Activated T-helper 1 cell treated with anti-CD3 and anti-CD28 coated beads, Interleukin-12 subunit alpha, Interleukin-12 subunit beta, Interleukin-2, Interleukin-4 antibody, amounts not matched to agents 30 ng/mL and 10 ng/mL and 1 ng/mL, durations not matched to agents 14 hours and 24 hours and 36 hours (primary cell): ENCODE measurements around the gene USO1. TPM values are rescaled to one million over a fixed set of nuclear protein-coding genes. Genes with fewer than 3 reads are reported as not detected.
"Not testable (repeated sequence)": the region's sequence is repeated elsewhere in the genome, so short reads cannot be mapped to it uniquely, and the experiment has no call there.

Experiments used
- DNase-seq: peaks from one replicate; pipeline ENCODE4 v3.0.0; 2021; ENCODE audit warnings: low spot score
- H3K27ac Mint-ChIP-seq: one replicate; pipeline ENCODE4 v1.8.0; 2021; ENCODE audit warnings: mild to moderate bottlenecking, mixed read lengths
- H3K27me3 Mint-ChIP-seq: one replicate; pipeline ENCODE4 v1.8.0; 2022; ENCODE audit warnings: mild to moderate bottlenecking, moderate library complexity, mixed read lengths; ENCODE audit not compliant: insufficient read depth
- H3K36me3 Mint-ChIP-seq: one replicate; pipeline ENCODE4 v1.8.0; 2021; ENCODE audit warnings: low read depth, mixed read lengths
- H3K4me1 Mint-ChIP-seq: one replicate; pipeline ENCODE4 v1.8.0; 2021; ENCODE audit warnings: low read depth, mixed read lengths
- H3K4me3 Mint-ChIP-seq: one replicate; pipeline ENCODE4 v1.8.0; 2021; ENCODE audit warnings: mild to moderate bottlenecking, moderate library complexity, mixed read lengths
- H3K9me3 Mint-ChIP-seq: one replicate; pipeline ENCODE4 v1.8.0; 2021; ENCODE audit warnings: mixed read lengths
- intact Hi-C: fragments of 100-400 bp; cut with micrococcal nuclease; formaldehyde crosslinking; loops from one replicate; pipeline ENCODE4 v1.15.1; 2024
- total RNA-seq: library from RNA; stranded (reverse); gene quantifications from 2 replicates; pipeline ENCODE4 v1.2.3, GENCODE V29; 2022

Gene USO1
- total RNA-seq, 1 donor from 2014 or later: 44.5 TPM

GRCh38 chr4:75717408-75717807 is 7.0 kb upstream of the USO1 start:
- Mint-ChIP-seq H3K9me3 (no peaks in the 10 kb centered on the region), H3K27me3 (no peaks in the 10 kb centered on the region), H3K27ac (no peak overlapping the region), H3K36me3 (peaks cover 1% of the 10 kb centered on the region), H3K4me1 (peaks cover 12% of the 10 kb centered on the region), H3K4me3 (no peak overlapping the region)
- intact Hi-C loops: no loop called here
- DNase-seq: no peak

- DNase-seq: no peak
- Mint-ChIP-seq H3K36me3 (no peaks in the 10 kb centered on the region), H3K9me3 (no peaks in the 10 kb centered on the region), H3K27ac (no peak overlapping the region), H3K27me3 (no peaks in the 10 kb centered on the region), H3K4me3 (no peak overlapping the region), H3K4me1 (peaks cover 22% of the 10 kb centered on the region)
- intact Hi-C loops: no loop called here
Observed at GRCh38 chr4:75718529-75718928, 5.8 kb upstream of the USO1 start.

- H3K9me3 Mint-ChIP-seq: no peaks in the 10 kb centered on the region
- intact Hi-C loops: loop anchor here (2.0 to 10.0 kb wide), 4 partner anchors 335 to 1568 kb away; partner anchors contain the start of genes CCNG2, CCNI and MTHFD2L
- H3K36me3 Mint-ChIP-seq: peaks cover 15% of the 10 kb centered on the region
- H3K4me1 Mint-ChIP-seq: peaks cover 51% of the 10 kb centered on the region
- DNase-seq: no peak
- H3K27me3 Mint-ChIP-seq: no peaks in the 10 kb centered on the region
- H3K4me3 Mint-ChIP-seq: no peak overlapping the region
- no peak overlapping the region for H3K27ac Mint-ChIP-seq
Observed at GRCh38 chr4:75722417-75722816, 2.0 kb upstream of the USO1 start.

- H3K36me3 Mint-ChIP-seq: peaks cover 18% of the 10 kb centered on the region
- peak overlapping the region; percentile 96 for H3K4me3 Mint-ChIP-seq
- no peaks in the 10 kb centered on the region for H3K9me3 Mint-ChIP-seq
- intact Hi-C loops: loop anchor here (1.0 to 10.0 kb wide), 14 partner anchors 15 to 1569 kb away; partner anchors contain the start of genes CCNG2, CCNI, CDKL2 and G3BP2
- H3K27ac Mint-ChIP-seq: peak overlapping the region; percentile 97
- H3K4me1 Mint-ChIP-seq: peaks cover 57% of the 10 kb centered on the region
- DNase-seq: no peak
- H3K27me3 Mint-ChIP-seq: no peaks in the 10 kb centered on the region
Observed at GRCh38 chr4:75723163-75724065, 963 bp upstream of the USO1 start.

- H3K9me3 Mint-ChIP-seq: no peaks in the 10 kb centered on the region
- H3K27me3 Mint-ChIP-seq: no peaks in the 10 kb centered on the region
- DNase-seq: peak; percentile 55
- peak overlapping the region; percentile 96 for H3K4me3 Mint-ChIP-seq
- peaks cover 20% of the 10 kb centered on the region for H3K36me3 Mint-ChIP-seq
- intact Hi-C loops: loop anchor here (1.0 to 10.0 kb wide), 13 partner anchors 17 to 1570 kb away; partner anchors contain the start of genes CCNG2, CDKL2, G3BP2 and MTHFD2L
- H3K4me1 Mint-ChIP-seq: peaks cover 57% of the 10 kb centered on the region
- peak overlapping the region; percentile 97 for H3K27ac Mint-ChIP-seq
Observed at GRCh38 chr4:75724867-75725724, 719 bp downstream of the USO1 start.

- intact Hi-C loops: loop anchor here (2.0 to 10.0 kb wide), 4 partner anchors 123 to 1571 kb away; partner anchors contain the start of genes CCNG2, MTHFD2L and SDAD1
- Mint-ChIP-seq H3K4me3 (peak overlapping the region; percentile 96), H3K36me3 (peaks cover 20% of the 10 kb centered on the region), H3K4me1 (peaks cover 57% of the 10 kb centered on the region)
- H3K9me3 Mint-ChIP-seq, H3K27me3 Mint-ChIP-seq, DNase-seq, H3K27ac Mint-ChIP-seq: not testable (repeated sequence)
Observed at GRCh38 chr4:75725942-75726538, 1.7 kb downstream of the USO1 start.

- Mint-ChIP-seq H3K9me3 (no peaks in the 10 kb centered on the region), H3K4me1 (peaks cover 57% of the 10 kb centered on the region), H3K27me3 (no peaks in the 10 kb centered on the region), H3K4me3 (peak overlapping the region; percentile 96), H3K36me3 (peaks cover 20% of the 10 kb centered on the region), H3K27ac (no peak overlapping the region)
- DNase-seq: no peak
- intact Hi-C loops: loop anchor here (10.0 kb wide), 2 partner anchors 1428 to 1572 kb away; partner anchors contain the start of genes CCNG2 and MTHFD2L
Observed at GRCh38 chr4:75726577-75726976, 2.2 kb downstream of the USO1 start.

GRCh38 chr4:75727073-75727472 is 2.7 kb downstream of the USO1 start:
- peaks cover 20% of the 10 kb centered on the region for H3K36me3 Mint-ChIP-seq
- no peaks in the 10 kb centered on the region for H3K9me3 Mint-ChIP-seq
- H3K4me1 Mint-ChIP-seq: peaks cover 53% of the 10 kb centered on the region
- no peak overlapping the region for H3K27ac Mint-ChIP-seq
- H3K4me3 Mint-ChIP-seq: peak overlapping the region; percentile 96
- no peaks in the 10 kb centered on the region for H3K27me3 Mint-ChIP-seq
- intact Hi-C loops: loop anchor here (10.0 kb wide), 2 partner anchors 1428 to 1572 kb away; partner anchors contain the start of genes CCNG2 and MTHFD2L
- DNase-seq: no peak

- Mint-ChIP-seq H3K4me1 (peaks cover 28% of the 10 kb centered on the region), H3K9me3 (no peaks in the 10 kb centered on the region), H3K27ac (no peak overlapping the region), H3K4me3 (no peak overlapping the region), H3K36me3 (peaks cover 26% of the 10 kb centered on the region), H3K27me3 (no peaks in the 10 kb centered on the region)
- no peak for DNase-seq
- intact Hi-C loops: loop anchor here (10.0 kb wide), 2 partner anchors 1425 to 1575 kb away; partner anchors contain the start of genes CCNG2 and MTHFD2L
Observed at GRCh38 chr4:75729836-75730235, 5.5 kb downstream of the USO1 start.

- Mint-ChIP-seq H3K27ac (no peak overlapping the region), H3K36me3 (peaks cover 14% of the 10 kb centered on the region), H3K4me1 (no peaks in the 10 kb centered on the region), H3K4me3 (no peak overlapping the region), H3K9me3 (no peaks in the 10 kb centered on the region), H3K27me3 (no peaks in the 10 kb centered on the region)
- no peak for DNase-seq
- intact Hi-C loops: no loop called here
Observed at GRCh38 chr4:75733369-75733768, 9.0 kb downstream of the USO1 start.

GRCh38 chr4:75735525-75735924 is 11.1 kb downstream of the USO1 start:
- H3K27me3 Mint-ChIP-seq: no peaks in the 10 kb centered on the region
- intact Hi-C loops: no loop called here
- H3K27ac Mint-ChIP-seq: no peak overlapping the region
- DNase-seq: no peak
- H3K4me1 Mint-ChIP-seq: no peaks in the 10 kb centered on the region
- H3K4me3 Mint-ChIP-seq: no peak overlapping the region
- peaks cover 12% of the 10 kb centered on the region for H3K36me3 Mint-ChIP-seq
- no peaks in the 10 kb centered on the region for H3K9me3 Mint-ChIP-seq

- Mint-ChIP-seq H3K36me3 (peaks cover 12% of the 10 kb centered on the region), H3K4me1 (no peaks in the 10 kb centered on the region), H3K27me3 (no peaks in the 10 kb centered on the region), H3K4me3 (no peak overlapping the region), H3K9me3 (no peaks in the 10 kb centered on the region), H3K27ac (no peak overlapping the region)
- no peak for DNase-seq
- intact Hi-C loops: no loop called here
Observed at GRCh38 chr4:75736862-75737261, 12.5 kb downstream of the USO1 start.
